Activated CD8-positive, alpha-beta memory T cell treated with anti-CD3 and anti-CD28 coated beads for 24 hours (primary cell): Measurements from ENCODE around the gene PPP1R14B.

Source experiments
- DNase-seq: peaks from one replicate; pipeline ENCODE4 v3.0.0-alpha.2; 2020

The PPP1R14B gene, protein sequence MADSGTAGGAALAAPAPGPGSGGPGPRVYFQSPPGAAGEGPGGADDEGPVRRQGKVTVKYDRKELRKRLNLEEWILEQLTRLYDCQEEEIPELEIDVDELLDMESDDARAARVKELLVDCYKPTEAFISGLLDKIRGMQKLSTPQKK

DNA sequence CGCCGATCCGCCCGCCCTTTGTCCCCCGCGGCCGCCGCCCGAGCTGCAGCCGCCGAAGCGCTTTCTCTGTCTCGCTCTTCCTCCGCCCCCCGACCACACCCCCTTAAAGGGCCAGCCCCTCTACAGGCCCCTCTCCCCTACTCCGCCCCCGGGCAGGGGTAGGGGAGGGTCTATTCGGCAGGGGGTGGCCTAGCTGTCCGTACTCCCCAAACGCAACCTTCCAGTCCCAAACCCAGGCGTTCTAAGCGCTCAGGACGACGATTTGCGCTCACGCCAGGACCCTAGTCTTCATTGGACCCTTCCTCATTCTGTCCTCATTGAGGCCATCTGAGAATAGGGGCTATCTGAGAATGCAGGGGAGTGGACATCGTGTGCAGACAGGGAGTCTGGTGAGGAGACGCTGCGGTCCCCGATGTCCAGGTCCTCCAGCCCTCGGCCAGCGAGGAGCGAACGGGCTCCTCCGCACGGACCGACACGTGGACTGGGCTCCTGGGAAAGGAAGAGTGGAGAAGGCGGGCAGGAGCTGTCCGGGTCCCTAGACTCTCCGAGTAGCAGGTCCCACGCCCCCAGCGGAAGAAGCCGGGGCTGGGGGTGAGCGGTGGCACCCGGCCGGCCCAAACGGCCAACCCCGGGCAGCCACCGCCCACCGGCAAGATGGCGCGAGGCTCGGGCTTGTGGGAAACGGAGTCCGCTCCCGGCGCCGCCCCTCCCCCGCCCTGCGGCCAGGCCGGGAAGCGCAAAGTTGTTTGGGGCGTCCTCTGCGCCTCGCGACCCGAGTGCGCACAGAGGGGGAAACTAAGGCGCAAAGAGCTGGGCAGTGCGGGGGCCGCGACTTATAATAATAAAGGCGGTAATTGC is at the start of gene PPP1R14B:
Gene PPP1R14B (minus strand): TSS at position 73 of the 858 bp plus-strand sequence. CDS start 270 bp downstream, outside the sequence.
- peak; percentile 91 for DNase-seq

- no peak for DNase-seq
Observed at GRCh38 chr11:64296236-64296635, 49.5 kb upstream of the PPP1R14B start.

DNA sequence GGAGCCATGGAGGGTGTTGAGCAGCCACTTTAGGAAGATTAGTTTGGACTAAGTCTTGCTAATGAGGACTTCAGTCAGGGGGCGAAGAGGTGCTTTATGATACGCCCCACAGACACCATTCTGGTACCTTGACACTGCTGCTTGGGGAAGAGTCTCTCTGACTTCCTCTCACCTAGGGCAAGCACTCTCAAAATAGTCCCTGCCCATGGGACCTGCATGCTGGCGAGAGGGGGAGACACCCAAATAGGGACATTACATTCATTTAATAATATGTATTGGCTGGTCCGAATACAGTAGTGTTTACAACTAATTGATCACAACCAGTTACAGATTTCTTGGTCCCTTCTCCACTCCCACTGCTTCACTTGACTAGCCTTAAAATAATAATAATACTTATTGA is 49.0 kb upstream of the PPP1R14B start:
- DNase-seq: no peak

DNA sequence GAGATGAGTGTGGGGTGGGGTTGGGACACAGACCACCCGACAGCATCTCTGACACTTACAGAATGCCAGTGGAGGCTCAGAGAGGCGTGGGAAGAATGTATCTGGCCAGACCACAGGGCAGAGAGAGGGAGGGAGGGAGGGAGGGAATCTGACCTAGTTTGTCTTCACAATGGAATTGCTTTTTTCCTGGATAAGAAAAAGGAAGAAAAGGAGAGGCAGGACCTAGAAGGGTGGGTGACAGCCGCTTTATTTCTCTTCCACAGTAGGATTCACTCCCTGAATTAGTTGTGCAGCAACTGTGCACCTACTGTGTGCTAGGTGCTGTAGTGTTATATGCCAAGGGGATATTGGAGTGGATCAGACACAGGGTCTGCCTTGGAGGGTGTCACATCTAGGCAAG is 48.0 kb upstream of the PPP1R14B start:
- DNase-seq: no peak

DNA sequence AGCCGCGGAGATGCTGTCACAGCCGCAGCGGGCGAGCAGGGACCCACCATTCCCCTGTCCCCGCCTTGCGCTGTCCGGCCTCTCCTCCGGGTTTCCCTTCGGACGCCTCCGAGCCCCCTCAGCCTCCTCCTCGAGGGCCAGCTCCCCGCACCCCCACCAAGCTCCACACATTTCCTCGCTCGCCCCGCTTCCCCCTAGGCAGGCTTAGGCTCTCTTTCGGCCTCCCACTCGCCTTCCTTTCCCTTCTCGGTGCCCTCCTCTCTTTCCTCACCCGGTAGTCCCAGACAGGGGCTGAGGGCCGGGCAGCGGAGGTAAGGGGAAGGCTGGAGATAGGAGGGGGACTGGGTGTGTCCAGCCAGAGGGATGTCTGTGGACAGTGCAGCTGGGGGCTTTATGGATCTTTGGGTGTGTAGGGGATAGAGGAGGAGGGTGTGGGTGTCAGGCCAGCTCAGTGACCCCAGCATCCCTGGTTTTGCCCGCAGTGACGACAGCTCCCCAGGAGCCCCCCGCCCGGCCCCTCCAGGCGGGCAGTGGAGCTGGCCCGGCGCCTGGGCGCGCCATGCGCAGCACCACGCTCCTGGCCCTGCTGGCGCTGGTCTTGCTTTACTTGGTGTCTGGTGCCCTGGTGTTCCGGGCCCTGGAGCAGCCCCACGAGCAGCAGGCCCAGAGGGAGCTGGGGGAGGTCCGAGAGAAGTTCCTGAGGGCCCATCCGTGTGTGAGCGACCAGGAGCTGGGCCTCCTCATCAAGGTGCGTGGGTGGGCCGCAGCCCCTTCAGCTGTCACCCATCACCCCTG is 45.9 kb upstream of the PPP1R14B start:
- DNase-seq: no peak

GRCh38 chr11:64291752-64292459 is 45.2 kb upstream of the PPP1R14B start:
- DNase-seq: no peak

DNA sequence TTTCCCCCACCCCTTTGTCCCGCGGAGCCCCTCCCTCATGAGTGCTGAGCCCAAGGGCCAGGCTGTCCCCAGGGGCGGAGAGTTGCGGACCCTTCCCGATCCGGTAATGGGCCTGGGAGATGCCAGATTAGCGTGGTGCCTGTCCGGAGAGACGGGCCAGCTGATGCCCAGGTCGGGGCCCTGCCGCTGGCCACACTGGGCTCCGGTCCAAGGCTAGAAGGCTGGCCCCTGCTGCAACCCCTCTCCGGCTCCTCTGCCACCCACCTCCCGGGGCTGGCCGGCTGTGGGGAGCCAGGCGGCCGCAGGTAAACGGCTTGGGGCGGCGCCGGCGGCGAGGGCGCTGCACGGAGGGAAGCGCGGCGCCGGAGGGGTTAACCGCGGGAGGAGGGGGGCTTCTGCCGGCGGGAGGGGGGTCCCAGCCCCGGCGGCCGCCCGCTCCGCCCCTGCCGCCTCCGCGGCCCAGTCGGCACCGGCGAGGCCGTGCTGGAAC is 44.6 kb upstream of the PPP1R14B start, which contains the start of gene KCNK4:
Gene KCNK4 (plus strand): TSS at position 41 of the 490 bp plus-strand sequence. CDS start 1,717 bp downstream, outside the sequence.
- DNase-seq: no peak

DNA sequence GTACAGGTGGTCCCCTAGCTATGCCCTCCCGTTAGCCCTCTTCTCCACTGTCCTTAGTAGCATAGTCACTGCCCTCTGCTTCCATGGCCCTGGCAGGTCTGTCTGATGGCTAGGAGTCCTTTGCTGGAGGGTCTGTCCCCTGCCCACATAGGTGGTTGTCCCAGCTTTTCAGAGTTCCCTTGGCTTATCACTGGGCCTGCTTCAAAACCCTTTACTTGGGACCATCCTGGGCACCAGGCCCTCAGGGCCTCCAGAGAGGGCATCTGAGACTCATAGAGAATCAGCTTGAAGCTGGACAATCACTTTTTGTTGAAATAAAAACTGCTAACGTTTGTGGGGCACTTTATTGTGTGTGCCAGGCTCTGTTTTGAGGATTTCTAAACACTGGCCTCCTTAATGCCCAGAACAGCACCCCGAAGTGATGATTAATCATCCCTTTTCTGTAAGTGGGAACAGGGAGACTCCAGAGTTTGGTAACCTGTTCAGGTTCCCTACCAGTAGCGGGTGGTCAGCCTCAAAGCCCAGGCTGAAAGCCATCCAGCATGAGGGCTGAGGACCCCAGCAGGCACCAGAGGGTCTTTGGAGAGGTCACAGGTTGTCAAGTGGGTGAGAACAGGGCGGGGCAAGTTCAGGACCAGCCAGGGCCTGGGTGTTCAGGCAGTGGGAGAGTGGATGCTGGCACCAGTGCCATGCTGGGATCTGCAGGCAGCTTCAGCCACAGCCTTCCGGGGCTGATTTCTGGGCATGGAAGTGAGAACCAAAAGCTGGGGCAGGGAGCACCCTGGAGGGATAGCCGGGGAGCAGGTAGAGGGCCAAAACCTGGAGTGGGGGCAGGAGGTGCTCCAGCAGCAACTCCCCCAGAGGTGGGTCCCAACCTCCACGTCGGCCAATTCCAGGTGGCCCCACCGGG is 43.9 kb upstream of the PPP1R14B start:
- DNase-seq: no peak

DNA sequence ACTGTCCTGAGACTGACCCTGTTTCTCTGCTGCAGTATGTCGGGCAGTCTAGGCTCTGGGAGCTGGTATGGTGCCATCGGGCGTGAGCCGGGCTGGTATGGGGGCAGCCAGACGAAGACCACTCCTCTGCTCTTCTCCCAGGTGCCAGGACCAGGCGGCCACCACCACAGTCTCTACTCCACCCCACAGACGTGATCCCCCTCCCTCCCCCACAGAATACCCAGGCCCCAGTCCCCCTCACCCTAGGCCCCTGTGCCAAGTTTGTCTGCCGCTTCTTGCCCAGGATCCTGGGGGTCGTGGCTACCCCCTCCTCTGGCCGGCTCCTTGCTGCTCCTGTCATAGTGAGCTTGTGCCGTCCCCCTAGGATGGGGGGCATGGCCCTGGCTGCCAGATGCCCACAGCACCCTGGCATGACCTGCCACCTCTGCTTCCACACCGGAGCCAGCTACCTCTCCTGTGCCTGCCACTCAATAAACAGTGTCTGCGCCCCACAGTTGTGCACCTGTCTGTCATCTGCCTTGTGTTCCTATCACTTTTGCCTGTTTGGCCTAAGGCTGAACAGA is 42.3 kb upstream of the PPP1R14B start:
- no peak for DNase-seq

- no peak for DNase-seq
Observed at GRCh38 chr11:64288353-64288750, 41.6 kb upstream of the PPP1R14B start.

GRCh38 chr11:64287676-64288352 is 41.1 kb upstream of the PPP1R14B start:
- no peak for DNase-seq

- no peak for DNase-seq
Observed at GRCh38 chr11:64286801-64287159, 40.0 kb upstream of the PPP1R14B start.

- peak; percentile 65 for DNase-seq
Observed at GRCh38 chr11:64285885-64286800, 39.4 kb upstream of the PPP1R14B start.

- DNase-seq: peak; percentile 100
Observed at GRCh38 chr11:64284962-64285884, 38.5 kb upstream of the PPP1R14B start, which contains the start of gene GPR137. Gene GPR137, plus strand, starts transcription at chr11:64285848. Its CDS starts 677 bp downstream, at chr11:64286525.

GRCh38 chr11:64284048-64284961 is 37.6 kb upstream of the PPP1R14B start, which contains the start of gene BAD:
Gene BAD, minus strand, starts transcription at chr11:64284665. Its CDS starts 297 bp downstream, at chr11:64284368.
- peak; percentile 96 for DNase-seq

DNA sequence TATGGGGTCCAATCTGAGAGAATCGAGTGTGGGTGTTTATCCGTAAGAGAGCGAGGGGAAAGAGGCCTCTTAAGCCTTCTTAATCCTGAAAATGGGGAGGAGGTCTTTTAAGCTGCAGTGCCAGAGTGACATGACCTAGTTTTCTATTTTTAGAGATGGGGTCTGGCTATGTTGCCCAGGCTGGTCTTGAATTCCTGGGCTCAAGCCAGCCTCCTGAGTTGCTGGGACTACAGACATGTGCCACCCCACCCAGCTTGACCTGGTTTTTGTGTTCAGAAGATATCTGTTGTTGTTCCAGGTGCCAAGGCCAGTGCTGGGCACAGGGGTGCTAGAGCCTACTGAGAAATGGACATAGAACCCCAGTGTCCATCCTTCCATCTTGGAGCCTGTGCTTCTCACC is 36.3 kb upstream of the PPP1R14B start:
- DNase-seq: no peak
